Activated effector memory CD4-positive, alpha-beta T cell treated with anti-CD3 and anti-CD28 coated beads, Interleukin-2, amount 50 U/mL, for 16 hours (primary cell): ENCODE data around the gene EIF2S2.

Experiments
- DNase-seq: peaks from one replicate; pipeline ENCODE4 v3.0.0-alpha.2; 2020

Gene EIF2S2

DNA sequence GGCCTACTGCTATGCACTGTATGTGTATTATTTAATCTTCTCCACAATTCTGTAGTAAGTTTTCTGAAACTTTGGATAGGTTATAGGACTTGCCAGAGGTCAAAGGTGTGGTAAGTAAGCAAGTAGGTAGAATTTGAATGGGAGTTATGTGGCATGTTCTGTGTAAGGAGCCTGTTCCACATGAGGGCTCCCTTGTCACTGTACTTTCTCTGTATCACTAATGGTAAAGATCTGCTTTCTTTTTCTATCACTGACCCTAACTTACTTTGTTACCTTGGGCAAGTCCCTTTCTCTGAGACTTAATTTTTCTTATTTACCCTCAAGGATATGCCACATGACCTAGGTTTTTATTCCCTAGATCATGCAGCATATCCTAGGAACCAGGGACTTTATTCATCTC, 50.3 kb downstream of the EIF2S2 start:
- no peak for DNase-seq

GRCh38 chr20:34060970-34061369, 51.1 kb downstream of the EIF2S2 start:
- DNase-seq: no peak

DNA sequence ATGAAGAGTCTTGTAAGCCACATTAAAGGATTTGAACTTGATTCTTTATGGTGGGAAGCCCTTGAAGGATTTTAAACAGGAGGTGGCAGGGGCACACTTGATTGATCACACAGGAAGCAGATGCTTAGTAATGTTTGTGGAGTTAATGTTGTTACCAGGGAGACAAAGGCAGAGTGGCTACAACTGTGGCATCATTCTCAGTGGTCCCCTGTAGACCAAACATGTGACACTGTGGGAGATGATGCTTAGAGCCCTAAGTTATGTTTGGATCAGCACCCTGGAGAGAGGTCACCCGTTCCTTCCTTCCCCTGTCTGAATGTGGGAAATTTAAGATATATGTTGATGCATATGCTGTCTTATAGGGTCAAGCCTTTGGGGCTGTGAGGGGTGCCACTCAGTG, 53.2 kb downstream of the EIF2S2 start:
- DNase-seq: no peak

DNA sequence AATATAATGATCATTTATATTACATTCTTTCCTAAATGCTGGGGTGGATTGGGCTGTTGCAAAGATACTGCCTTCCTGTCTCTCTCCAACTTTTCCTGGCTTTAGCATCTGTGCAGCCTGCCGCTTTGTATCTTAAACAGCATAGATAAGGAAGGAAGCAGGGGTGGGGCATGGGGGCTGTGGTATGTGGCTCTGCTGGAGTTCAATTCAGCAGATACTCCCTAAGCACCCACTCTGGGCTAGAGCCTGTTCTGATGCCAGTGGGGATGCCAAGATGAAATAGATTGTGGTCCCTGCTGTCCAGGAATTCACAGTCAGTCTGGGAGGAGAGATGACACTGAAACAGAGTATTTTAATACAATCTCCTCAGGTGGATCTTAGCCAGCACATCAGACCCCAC, 56.8 kb downstream of the EIF2S2 start:
- DNase-seq: no peak

- DNase-seq: no peak
These were observed 59.6 kb downstream of the EIF2S2 start for GRCh38 chr20:34052414-34052813.

DNA sequence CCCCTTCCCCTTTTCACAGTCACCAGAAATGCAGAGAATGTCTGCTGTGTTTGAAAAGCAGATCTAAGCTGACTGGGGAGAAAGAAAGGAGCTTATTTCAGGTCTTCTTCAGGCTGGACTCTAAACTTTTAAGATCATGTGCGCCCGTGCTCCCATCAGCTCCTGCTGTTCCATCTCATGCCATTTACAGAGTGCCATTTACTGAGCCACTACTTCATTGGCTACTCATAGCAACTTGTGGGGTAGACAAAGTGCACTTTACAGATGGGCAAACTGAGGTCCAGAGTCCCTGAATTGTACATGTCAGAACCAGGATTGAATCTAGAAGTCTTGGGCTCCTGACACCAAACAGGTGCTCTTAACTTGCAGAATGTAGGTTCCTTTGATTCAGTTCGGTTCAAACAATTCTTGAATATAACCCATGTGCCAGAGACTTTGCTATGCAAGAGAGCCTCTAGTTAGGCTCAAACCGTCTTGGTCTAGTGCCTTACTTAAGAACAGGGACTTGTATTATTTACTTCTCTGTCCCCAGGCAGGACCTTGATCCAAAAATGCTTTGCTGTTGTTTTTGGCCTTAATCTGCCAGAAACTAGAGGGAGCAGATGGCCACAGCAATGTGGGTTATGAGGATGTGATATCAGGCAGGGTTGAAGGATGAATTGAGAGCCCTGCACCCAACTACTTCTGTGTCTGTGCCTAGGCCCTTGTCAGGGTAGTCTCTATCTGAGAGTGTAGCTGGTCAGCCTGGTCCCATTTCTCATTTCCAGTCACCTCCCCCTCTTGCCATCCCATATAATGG, 61.9 kb downstream of the EIF2S2 start:
- DNase-seq: no peak

- no peak for DNase-seq
These were observed 62.7 kb downstream of the EIF2S2 start for GRCh38 chr20:34049389-34049788.

- DNase-seq: no peak
These were observed 64.1 kb downstream of the EIF2S2 start for GRCh38 chr20:34047917-34048316.

- no peak for DNase-seq
These were observed 64.9 kb downstream of the EIF2S2 start for GRCh38 chr20:34047010-34047687.

DNA sequence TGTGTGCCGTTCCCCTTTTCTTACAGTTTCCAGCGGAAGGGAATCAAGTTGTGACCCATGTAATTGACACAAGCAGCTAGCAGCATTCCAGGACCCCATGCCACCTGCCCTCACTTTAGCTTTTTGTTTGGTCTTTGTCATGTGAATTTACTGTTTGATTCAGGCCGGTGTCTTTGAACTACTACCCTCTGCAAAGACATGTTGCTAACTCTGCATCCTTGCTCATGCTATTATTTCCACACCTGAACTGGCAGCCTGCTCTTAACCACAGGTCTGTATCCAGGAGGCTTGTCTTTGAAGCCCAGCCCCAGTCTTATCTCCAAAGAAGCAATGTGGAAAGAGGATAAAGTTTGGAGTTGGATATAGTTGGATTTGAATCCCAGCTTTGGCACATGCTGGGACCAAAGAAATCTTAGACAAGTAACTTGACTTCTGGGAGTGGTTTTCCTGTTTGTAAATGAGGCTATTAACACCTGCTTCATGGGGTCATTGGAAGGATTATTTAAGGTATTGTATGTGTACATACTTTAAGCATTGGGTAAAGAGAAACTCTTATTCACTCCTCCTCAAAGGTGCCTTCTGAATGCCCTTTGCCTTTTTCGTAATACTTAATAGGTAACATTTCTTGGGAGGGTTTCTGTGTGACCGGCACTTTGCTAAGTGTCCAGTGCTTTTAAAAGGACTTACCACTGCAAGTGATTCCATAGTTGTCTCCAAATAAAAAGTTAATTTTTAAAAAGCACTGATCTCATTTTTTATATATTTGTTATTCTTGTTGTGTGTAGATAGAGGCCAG, 65.9 kb downstream of the EIF2S2 start:
- no peak for DNase-seq

GRCh38 chr20:34045294-34045693, 66.7 kb downstream of the EIF2S2 start:
- DNase-seq: no peak

DNA sequence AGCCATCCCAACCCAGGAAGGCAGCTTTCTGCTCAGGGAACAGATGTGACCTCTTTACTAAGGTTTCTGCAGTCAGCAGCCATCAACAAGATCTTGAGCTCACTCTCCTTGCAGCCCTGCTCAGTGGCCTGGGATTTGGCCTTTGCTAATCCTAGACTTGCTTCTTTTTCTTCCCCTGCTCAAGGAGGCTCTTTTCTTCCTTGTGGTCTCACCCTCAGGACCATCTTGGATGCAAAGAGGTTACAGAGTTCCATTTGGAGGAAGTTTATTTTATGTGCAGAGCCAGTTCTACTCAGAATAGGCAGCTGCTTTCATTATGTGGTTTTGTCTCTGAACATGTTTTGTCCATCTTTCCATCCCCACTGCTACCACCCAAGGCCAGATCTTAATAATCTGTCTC, 69.0 kb downstream of the EIF2S2 start:
- no peak for DNase-seq

GRCh38 chr20:34042262-34042661, 69.8 kb downstream of the EIF2S2 start:
- DNase-seq: no peak

- no peak for DNase-seq
These were observed 70.8 kb downstream of the EIF2S2 start for GRCh38 chr20:34041226-34041625.

DNA sequence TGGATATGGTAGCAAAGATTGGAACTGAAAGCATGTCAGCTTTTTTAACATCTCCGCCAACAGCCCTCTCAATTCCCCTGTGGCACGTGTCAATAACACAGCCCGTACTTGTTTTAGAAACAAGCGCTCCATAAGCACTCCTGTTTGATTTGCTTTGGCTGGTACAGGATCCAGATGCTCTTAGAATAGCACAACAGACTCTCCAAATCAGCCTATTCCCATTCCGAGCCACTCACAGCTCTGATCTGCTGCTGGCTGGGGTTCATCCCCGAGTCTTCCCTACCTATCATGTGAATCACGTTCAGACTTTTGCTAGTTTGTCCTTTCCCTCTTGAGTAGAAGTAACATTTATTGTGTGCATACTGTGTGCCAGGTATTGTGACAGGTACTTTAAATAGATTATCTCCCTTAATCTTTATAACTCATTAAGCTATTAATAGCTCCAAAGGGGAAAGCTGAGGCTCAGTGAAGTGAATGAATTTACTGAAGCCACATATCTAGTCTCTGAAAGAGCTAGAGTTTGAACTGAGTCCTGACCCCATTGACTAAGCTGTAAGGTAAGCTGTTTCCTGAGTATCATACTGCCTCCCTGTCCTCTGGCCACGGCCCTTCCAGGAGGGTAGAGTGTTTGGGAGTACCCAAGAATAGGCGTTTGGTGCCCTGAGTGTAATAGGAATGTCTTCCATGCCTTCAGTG, 71.6 kb downstream of the EIF2S2 start:
- no peak for DNase-seq
